ENCODE results near the gene ZNF672.
"Not testable (repeated sequence)": the region's sequence is repeated elsewhere in the genome, so short reads cannot be mapped to it uniquely, and the experiment has no call there.

The ZNF672 gene

GRCh38 chr1:248814351-248814750 lies 23.7 kb upstream of the ZNF672 start:
- no peak for DNase-seq

- DNase-seq: no peak
Observed at GRCh38 chr1:248815407-248816034, 22.5 kb upstream of the ZNF672 start.

DNA sequence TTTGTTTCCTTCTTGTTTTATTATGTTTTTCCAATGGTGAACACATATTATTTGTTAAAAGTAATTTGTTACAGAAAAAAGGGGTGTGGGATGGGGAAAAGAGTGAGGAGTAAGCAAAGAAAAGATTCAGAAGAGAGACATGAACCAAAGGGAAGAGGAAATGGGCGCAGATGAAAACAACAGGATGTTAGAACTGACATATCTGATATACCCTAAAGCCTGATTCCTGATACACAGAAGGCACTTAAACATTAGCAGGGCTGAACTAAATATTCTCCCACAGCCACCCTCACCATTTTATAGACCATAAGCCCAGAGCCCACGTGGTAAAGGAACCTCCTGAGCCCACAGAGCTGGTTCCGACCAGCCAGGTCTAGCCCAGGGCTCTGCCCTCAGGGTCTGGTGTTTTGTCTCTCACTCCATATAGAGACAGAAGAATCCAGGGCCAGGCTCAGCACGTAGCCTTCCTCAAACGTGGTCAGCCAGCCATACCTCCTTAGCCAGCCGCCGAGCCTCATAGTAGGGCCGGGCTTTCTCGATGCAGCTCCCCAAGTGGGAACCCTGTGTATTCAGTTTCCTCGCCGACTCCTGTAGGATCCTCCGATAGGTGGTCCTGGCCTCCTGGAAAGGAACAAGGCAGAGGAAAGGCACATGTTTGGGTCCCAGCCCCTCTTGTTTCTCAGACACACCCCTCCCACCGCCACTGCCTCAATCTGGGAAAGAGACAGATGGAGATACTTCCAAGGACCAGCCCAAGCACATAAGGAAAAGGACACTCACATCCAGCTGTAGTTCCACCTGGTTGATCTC lies 21.8 kb upstream of the ZNF672 start:
- DNase-seq: no peak

DNA sequence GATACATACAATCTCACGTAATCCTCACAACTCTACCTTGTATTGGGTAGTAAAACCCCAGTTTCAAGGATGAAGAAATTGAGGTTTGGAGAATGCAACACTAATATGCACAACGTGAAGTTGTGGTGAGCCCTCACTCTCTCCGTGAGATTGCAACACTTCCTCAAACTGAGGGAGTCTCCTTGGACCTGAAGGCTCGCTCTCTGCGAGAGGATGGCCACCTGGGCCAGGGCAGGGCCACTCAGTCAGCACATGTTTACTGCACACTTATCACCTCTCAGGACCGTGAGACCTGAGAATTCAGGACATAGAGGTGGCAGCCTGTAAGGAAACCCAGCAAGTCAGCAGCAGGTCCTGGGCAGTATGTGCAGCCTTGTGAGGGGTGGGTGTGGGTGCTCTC lies 21.0 kb upstream of the ZNF672 start:
- no peak for DNase-seq

DNA sequence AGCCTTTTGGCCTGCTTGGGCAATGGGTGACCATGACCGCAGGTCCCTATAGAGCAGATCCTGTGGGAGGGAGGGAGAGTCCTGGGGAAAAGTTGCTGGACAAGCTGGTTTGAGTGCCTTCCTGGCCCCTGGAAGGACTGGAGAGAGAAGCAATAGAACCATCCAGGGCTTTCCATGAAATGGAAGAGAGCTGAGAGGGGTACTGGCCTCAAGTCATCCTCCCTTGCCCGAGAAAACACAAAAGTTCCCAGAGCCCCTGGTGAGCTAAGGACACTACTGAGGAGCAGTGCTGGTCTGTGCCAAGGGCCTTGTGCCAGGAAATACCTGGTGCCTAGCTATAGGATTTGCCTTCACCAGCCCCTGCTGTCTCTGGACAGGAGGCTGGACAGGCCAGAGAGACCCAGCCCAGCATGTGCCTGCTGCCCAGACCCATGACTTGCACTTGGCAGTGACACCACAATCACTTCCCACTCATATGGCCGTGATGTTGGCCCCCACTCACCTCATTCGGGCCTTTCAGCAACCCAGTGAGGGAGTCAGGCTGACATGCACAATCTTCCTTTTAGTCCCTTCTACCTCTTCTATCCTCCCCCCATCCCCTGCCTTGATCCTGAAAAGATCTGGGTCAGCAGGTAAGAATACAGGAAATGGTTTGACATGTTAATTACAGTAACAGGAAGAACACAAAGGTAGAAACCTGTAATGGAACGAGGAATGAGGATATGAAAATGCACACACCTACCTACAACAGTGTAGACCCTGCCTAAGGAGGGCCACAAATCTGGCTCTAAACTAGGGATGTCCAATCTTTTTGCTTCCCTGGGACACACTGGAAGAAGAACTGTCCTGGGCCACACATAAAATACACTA lies 19.3 kb upstream of the ZNF672 start:
- DNase-seq: no peak

DNA sequence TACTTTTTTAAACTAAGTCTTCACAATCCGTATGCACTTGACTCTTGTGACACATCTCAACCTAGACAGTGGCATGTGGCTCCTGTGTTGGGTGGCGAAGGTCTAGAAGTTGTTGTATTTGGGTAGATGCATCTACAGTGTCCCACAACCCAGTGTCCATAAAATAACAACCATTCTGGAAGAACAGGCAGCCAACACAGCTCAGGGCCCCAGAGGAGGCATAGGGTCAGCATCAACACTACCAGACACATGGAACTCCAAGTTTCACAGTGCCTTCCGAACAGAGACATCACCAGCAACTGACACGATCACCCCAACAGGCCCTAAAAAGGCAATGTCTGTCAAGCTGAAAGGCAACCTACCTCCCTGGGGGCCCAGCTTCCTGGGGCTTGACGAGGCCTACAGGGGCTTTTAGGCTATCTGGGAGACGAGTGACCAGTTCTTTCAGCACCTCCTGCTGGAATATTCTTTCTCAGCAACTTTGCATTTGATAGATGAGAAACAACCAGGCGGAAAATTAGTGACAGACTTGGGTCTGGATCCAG lies 17.9 kb upstream of the ZNF672 start:
- DNase-seq: no peak

- DNase-seq: no peak
Observed at GRCh38 chr1:248821101-248821500, 16.9 kb upstream of the ZNF672 start.

DNA sequence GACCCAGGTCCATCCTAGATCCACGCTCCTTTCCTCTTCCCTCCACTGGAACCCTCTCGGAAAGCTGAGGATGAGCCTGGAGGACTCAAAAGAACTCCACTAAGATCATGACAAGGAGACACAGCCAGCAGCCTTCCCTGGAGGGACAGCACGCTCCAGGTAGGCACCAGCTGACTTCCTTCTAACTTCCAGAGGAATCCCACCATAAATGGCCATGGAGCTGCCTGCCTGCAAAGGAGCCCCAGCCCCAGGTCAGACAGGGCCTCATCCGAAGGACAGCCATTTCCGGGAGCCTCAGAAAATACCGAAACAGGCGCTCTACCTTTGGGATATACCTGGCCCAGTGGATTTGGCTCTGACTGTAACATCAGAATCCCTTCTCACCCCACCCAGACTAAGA lies 16.4 kb upstream of the ZNF672 start:
- no peak for DNase-seq

- DNase-seq: no peak
Observed at GRCh38 chr1:248822148-248823032, 15.6 kb upstream of the ZNF672 start.

DNA sequence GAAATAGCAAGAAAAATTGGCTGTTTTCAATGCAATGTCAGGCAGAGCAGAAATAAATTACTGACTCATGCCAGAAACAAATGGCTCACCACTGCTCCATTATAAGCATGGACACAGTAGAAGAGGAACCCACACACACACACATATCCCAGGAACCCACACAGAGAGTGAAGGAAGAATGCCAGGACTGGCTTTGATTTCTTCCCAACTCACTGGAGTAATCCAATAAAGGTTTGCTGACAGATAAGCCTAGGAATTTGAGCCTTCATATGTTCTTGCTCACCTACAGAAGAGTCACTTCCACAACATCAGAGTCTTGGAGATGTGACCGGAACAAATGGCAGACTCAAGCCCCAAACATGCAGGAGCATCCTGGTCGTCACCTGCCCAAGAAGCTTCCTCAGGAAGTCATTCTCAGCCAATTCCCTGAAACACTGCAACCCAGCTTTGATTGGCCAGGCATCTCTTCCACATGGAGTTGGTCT lies 14.5 kb upstream of the ZNF672 start:
- DNase-seq: no peak

- DNase-seq: no peak
Observed at GRCh38 chr1:248824301-248824700, 13.7 kb upstream of the ZNF672 start.

DNA sequence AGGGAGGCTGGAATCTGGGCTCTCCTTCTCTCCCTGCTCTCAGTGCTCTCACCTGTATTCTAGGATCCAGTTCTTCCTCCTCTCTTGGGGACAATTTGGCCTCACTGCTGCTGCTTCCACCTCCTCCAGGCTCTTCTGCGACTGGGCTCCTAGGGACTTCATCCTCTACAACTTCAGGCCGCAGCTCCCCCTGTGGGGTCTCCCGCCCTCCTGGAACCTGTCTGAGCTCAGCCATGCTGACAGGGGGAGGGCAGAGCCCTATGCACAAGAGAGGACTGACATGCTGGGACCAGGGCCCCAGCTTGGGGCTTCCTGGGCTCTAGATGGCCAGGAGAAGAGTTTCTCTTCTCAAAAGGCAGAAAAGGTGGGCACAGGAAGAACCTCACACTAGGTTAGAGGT lies 13.3 kb upstream of the ZNF672 start:
- no peak for DNase-seq

DNA sequence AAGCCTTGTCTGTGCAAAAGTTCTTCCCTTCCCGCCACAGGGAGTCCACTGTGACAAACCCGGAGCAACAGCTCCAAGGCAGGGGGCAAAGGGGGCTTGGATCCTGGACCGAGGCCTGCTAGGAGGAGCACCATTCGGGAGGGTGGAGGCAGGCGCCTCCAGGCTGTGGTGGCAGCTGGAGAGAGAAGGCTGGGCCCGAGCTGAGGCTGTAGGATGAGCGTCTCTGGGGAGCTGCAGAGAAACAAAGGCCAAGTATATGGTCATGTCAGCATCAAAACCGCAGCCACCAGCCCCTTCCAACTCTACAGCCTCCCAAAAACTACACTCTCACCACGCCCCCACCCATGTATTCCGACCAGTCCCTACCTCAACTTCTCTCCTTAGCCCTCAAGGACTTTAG lies 12.9 kb upstream of the ZNF672 start:
- no peak for DNase-seq

- DNase-seq: no peak
Observed at GRCh38 chr1:248825573-248825908, 12.5 kb upstream of the ZNF672 start.

GRCh38 chr1:248825909-248826760 lies 11.9 kb upstream of the ZNF672 start, which contains the start of gene SH3BP5L:
Gene SH3BP5L (minus strand): TSS chr1:248825915. CDS start chr1:248824935, 980 bp downstream.
- peak; percentile 71 to 81 (median 75) for DNase-seq

DNA sequence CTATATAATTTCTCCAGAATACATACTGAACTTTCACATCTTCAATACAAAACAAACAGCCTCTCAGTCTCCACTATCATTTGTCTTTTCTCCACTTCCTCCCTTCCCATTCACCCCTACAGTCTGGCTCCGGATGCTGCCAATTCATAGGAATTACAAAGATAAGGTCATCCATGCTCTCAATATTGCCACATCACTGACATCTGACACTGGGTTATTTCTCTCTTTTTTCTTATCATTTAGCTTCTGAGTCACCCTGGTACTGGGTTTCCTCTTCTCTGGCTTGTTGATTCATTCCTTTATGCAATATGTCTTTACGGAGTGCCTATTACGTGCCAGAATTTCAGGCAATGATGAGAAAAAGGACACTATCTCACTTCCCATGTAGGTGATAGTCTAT lies 9.2 kb upstream of the ZNF672 start:
- no peak for DNase-seq

DNA sequence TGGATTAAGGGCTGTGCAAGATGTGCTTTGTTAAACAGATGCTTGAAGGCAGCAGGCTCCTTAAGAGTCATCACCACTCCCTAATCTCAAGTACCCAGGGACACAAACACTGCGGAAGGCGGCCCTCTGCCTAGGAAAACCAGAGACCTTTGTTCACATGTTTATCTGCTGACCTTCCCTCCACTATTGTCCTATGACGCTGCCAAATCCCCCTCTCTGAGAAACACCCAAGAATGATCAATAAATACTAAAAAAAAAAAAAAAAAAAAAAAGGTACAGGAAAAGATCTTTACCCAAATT lies 7.4 kb upstream of the ZNF672 start:
- not testable (repeated sequence) for DNase-seq

DNA sequence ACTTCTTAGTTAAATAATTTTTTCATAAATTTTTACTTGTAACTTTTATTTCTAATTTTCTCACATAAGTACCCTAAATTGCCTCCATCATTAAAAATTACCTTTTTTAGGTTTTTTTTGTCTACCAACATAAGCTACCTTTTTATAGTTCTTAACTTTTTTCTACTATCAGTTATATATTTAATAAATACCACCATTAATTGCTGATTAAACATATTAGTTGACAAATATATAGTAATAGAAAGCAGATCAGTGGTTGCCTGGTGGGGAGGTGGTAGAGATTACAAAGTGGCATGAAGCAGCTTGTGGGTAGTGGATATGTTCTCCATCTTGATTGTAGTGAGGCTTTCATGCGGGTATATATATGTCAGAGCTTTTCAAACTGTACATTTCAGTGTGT lies 6.2 kb upstream of the ZNF672 start:
- DNase-seq: no peak

DNA sequence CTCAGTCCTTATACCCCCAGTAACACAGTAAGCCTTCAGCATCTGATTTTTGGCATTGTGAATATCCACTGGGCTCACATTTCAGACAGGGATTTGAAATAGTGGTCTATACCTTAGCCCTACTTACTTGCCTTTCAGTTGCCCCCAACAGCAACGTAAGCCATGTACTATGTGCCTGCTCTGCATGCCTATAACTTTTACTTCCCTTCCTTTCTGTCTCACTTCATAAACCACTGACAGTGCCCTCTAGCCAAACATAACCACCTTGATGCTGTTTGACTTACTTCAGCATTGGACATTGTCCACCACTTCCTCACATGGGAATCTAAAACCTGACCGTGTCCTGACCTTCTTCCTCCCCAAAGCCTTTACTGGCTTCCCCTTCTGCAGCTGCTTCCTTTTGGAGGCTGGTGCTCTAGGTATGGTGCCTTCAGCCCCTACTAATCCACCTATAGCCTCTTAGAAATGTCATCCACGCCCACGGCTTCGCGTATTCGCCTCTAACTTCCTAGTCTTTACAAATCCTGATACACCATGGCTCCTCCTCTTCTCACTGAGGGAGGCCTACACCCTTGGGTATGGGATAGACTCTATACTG lies 3.6 kb upstream of the ZNF672 start:
- no peak for DNase-seq

- no peak for DNase-seq
Observed at GRCh38 chr1:248837045-248837780, 811 bp upstream of the ZNF672 start.
